Measurements from ENCODE around the gene ESYT2. TPM values are rescaled to one million over a fixed set of nuclear protein-coding genes. Genes with fewer than 3 reads are reported as not detected.

ESYT2 gene
- total and polyA plus RNA-seq, 9 of the 15 experiments (the other 6 are each of a cell fraction or from before 2014, with no cell fraction given): 5.8 to 86.9 (median 64.7) TPM

- TF ChIP-seq PBX2 (CRISPR knock-in tag; IDR thresholded peaks at IDR 0.05; ENCODE audit: low read depth): no peak
- no peak for TF ChIP-seq PBX2 (tag; conservative IDR thresholded peaks at IDR 0.05; ENCODE audit: low read depth)
- peak; percentile 97 for TF ChIP-seq POLR2G (IDR thresholded peaks at IDR 0.05; ENCODE audit: low read depth, low read length)
- TF ChIP-seq PKNOX1 (IDR thresholded peaks at IDR 0.05): peak; percentile 90
- peak; percentile 59; the same call in 1 of the 2 replicates for TF ChIP-seq USF1 (CRISPR knock-in tag; IDR thresholded peaks at IDR 0.05)
- TF ChIP-seq NFXL1 (CRISPR knock-in tag; IDR thresholded peaks at IDR 0.05): no peak
- TF ChIP-seq SP1 (CRISPR knock-in tag; IDR thresholded peaks at IDR 0.05): peak; percentile 97
- TF ChIP-seq ZBTB7A (IDR thresholded peaks at IDR 0.05; ENCODE audit: borderline replicate concordance, control insufficient read depth, low read depth, low read length): peak; percentile 62
- TF ChIP-seq MCM2 (IDR thresholded peaks at IDR 0.05; ENCODE audit: low read depth): no peak
- no peak for TF ChIP-seq EP300 (IDR thresholded peaks at IDR 0.05; ENCODE audit: low read length)
- no peak for TF ChIP-seq ZNF778 (CRISPR knock-in tag; IDR thresholded peaks at IDR 0.05)
- peak in 1 of 3 experiments; percentile 30; a peak in 1 of 6 replicates for TF ChIP-seq CTCF (IDR thresholded peaks at IDR 0.05 in 2 of 3, conservative IDR thresholded peaks at IDR 0.05 in 1 of 3; ENCODE audit: insufficient read depth in 2 of 3, low read depth in 1 of 3, low read length in 3 of 3)
- TF ChIP-seq MITF (IDR thresholded peaks at IDR 0.05): no peak; the same call in 1 of the 2 replicates
- no peak for TF ChIP-seq BRCA1 (IDR thresholded peaks at IDR 0.05)
- no peak for TF ChIP-seq BRCA1 (CRISPR knock-in tag; IDR thresholded peaks at IDR 0.05)
- TF ChIP-seq NR4A1 (CRISPR knock-in tag; IDR thresholded peaks at IDR 0.05): no peak
- 0 out of 2 replicates have a peak, but pooled peaks have one; percentile 28 for TF ChIP-seq NR4A1 (tag; IDR thresholded peaks at IDR 0.05)
- TF ChIP-seq PML (IDR thresholded peaks at IDR 0.05; ENCODE audit: low read length): peak; percentile 82
- peak; percentile 87 for TF ChIP-seq ELF1 (tag; IDR thresholded peaks at IDR 0.05)
- TF ChIP-seq ADNP (tag; IDR thresholded peaks at IDR 0.05): no peak
- TF ChIP-seq GABPB2 (CRISPR knock-in tag; conservative IDR thresholded peaks at IDR 0.05): no peak
- TF ChIP-seq ZNF79 (CRISPR knock-in tag; IDR thresholded peaks at IDR 0.05; ENCODE audit: low read depth): no peak
These were observed 124.6 kb downstream of the ESYT2 start, which contains the start of gene NCAPG2 (continued) for GRCh38 chr7:158704524-158705233.

Data from K562 (cell line).